ENCODE results near the gene RGS4. TPM values are rescaled to one million over a fixed set of nuclear protein-coding genes. Genes with fewer than 3 reads are reported as not detected.

The RGS4 gene
- total RNA-seq, 1 donor from 2014 or later, result 0.43 TPM

DNA sequence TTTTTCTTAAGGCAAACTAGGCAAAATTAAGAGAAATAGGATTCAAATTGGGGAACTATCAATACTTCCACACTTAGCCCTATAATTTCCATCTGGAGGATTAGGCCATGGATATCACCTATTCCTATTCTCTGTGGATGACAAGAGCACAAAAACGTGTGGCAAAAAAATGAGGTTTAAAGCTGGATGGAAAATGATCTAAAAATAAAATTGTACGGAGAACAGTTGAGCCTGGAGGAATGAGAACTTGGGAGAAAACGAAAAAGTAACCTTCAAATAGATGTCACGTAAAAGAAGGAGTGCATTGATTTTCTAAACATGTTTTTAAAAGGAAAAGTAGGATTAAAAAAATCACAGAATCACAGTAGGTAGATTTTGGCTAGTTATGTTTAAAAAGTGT is 55.7 kb downstream of the RGS4 start:
- Histone ChIP-seq H2AFZ (replicated peaks) (no peak overlapping the region), H3K27ac (no peak overlapping the region), H3K4me2 (no peak overlapping the region), H3K9me3 (ENCODE audit: low read depth) (no peaks in the 10 kb centered on the region), H3K4me3 (no peak overlapping the region), H3F3A (ENCODE audit: low read depth) (peaks cover 3% of the 10 kb centered on the region), H4K20me1 (ENCODE audit: low read depth) (no peaks in the 10 kb centered on the region), H3K4me1 (no peaks in the 10 kb centered on the region), H3K79me2 (ENCODE audit: low read depth) (no peaks in the 10 kb centered on the region), H3K27me3 (no peaks in the 10 kb centered on the region), H3K9ac (no peak overlapping the region), H3K36me3 (no peaks in the 10 kb centered on the region)
- no peaks in the 10 kb centered on the region for H3K4me1 Mint-ChIP-seq
- no peaks in the 10 kb centered on the region for H3K9me3 Mint-ChIP-seq
- TF ChIP-seq EZH2phosphoT487 (IDR thresholded peaks at IDR 0.05), result no peak
- TF ChIP-seq, protein P1, sequence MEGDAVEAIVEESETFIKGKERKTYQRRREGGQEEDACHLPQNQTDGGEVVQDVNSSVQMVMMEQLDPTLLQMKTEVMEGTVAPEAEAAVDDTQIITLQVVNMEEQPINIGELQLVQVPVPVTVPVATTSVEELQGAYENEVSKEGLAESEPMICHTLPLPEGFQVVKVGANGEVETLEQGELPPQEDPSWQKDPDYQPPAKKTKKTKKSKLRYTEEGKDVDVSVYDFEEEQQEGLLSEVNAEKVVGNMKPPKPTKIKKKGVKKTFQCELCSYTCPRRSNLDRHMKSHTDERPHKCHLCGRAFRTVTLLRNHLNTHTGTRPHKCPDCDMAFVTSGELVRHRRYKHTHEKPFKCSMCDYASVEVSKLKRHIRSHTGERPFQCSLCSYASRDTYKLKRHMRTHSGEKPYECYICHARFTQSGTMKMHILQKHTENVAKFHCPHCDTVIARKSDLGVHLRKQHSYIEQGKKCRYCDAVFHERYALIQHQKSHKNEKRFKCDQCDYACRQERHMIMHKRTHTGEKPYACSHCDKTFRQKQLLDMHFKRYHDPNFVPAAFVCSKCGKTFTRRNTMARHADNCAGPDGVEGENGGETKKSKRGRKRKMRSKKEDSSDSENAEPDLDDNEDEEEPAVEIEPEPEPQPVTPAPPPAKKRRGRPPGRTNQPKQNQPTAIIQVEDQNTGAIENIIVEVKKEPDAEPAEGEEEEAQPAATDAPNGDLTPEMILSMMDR (IDR thresholded peaks at IDR 0.05), result no peak
- no peak for TF ChIP-seq EZH2 (IDR thresholded peaks at IDR 0.05)
- no peak overlapping the region for H3K4me3 Mint-ChIP-seq
- H3K36me3 Mint-ChIP-seq, result no peaks in the 10 kb centered on the region
- no peaks in the 10 kb centered on the region for H3K27me3 Mint-ChIP-seq (ENCODE audit: insufficient read depth, low read depth)
- H3K27ac Mint-ChIP-seq, result no peak overlapping the region
- no peak for DNase-seq (ENCODE audit: low spot score)

Other genes starting within 250 kb of the RGS4 start
- not detected in 2 replicates for gene CCDC190, start 208.2 kb upstream of the RGS4 start, total RNA-seq (ENCODE audit: low replicate concordance)
- 8.0 and 12.2 TPM in 2 replicates for gene RGS5, start 133.6 kb downstream of the RGS4 start, total RNA-seq (ENCODE audit: low replicate concordance)

Data from neural progenitor cell (in vitro differentiated cells).